Mononuclear cell (primary cell): ENCODE results near the gene GPX1. TPM values are rescaled to one million over a fixed set of nuclear protein-coding genes. Genes with fewer than 3 reads are reported as not detected.
"Not testable (repeated sequence)": the region's sequence is repeated elsewhere in the genome, so short reads cannot be mapped to it uniquely, and the experiment has no call there.

Source experiments
- H3K27me3 ChIP-seq: 2 replicates; pipeline ENCODE4 v1.6.0; 2011; ENCODE audit warnings: low read length, control low read depth; ENCODE audit not compliant: insufficient read depth
- H3K4me1 ChIP-seq: 2 replicates; pipeline ENCODE4 v1.5.1; 2011; ENCODE audit warnings: mild to moderate bottlenecking, low read length, control low read depth; ENCODE audit not compliant: insufficient read depth
- H3K4me3 ChIP-seq: 2 replicates; pipeline ENCODE4 v1.5.1; 2011; ENCODE audit warnings: mild to moderate bottlenecking, low read length, moderate library complexity
- H3K9me3 ChIP-seq: 2 replicates; pipeline ENCODE4 v1.5.1; 2011; ENCODE audit warnings: low read depth, mild to moderate bottlenecking, control low read depth, low read length
- total RNA-seq: library from RNA; depleted of rRNA; stranded (reverse); fragments of >200 nt; gene quantifications from one replicate; pipeline ENCODE4 v1.2.3, GENCODE V29; 2012

Gene GPX1
- 149 TPM for total RNA-seq

GRCh38 chr3:49358217-49358883 is at the start of gene GPX1:
Gene GPX1 (minus strand): TSS chr3:49358353. CDS start chr3:49358278, 75 bp downstream.
- H3K9me3 ChIP-seq = no peaks in the 10 kb centered on the region
- H3K27me3 ChIP-seq = no peaks in the 10 kb centered on the region
- H3K4me3 ChIP-seq = peak within 1 kb of the TSS; percentile 82
- H3K4me1 ChIP-seq = peaks cover 51% of the 10 kb centered on the region

GRCh38 chr3:49406571-49407565 is 48.7 kb upstream of the GPX1 start:
- H3K27me3 ChIP-seq = no peaks in the 10 kb centered on the region
- H3K4me3 ChIP-seq = no peak overlapping the region
- no peaks in the 10 kb centered on the region for H3K9me3 ChIP-seq
- H3K4me1 ChIP-seq = peaks cover 71% of the 10 kb centered on the region

GRCh38 chr3:49405570-49405969 is 47.4 kb upstream of the GPX1 start:
- H3K9me3 ChIP-seq, H3K27me3 ChIP-seq, H3K4me3 ChIP-seq: not testable (repeated sequence)
- H3K4me1 ChIP-seq = peaks cover 80% of the 10 kb centered on the region

GRCh38 chr3:49403891-49404290 is 45.7 kb upstream of the GPX1 start:
- H3K4me3 ChIP-seq = no peak overlapping the region
- H3K9me3 ChIP-seq = no peaks in the 10 kb centered on the region
- H3K4me1 ChIP-seq = peaks cover 78% of the 10 kb centered on the region
- H3K27me3 ChIP-seq = no peaks in the 10 kb centered on the region

GRCh38 chr3:49401766-49402165 is 43.6 kb upstream of the GPX1 start:
- peaks cover 68% of the 10 kb centered on the region for H3K4me1 ChIP-seq
- no peaks in the 10 kb centered on the region for H3K27me3 ChIP-seq
- H3K4me3 ChIP-seq = no peak overlapping the region
- no peaks in the 10 kb centered on the region for H3K9me3 ChIP-seq

- H3K4me3 ChIP-seq = no peak overlapping the region
- H3K27me3 ChIP-seq = no peaks in the 10 kb centered on the region
- no peaks in the 10 kb centered on the region for H3K9me3 ChIP-seq
- H3K4me1 ChIP-seq = peaks cover 70% of the 10 kb centered on the region
These were observed 41.3 kb upstream of the GPX1 start for GRCh38 chr3:49399461-49399860.

GRCh38 chr3:49397470-49397869 is 39.3 kb upstream of the GPX1 start:
- Histone ChIP-seq H3K27me3 (no peaks in the 10 kb centered on the region), H3K9me3 (no peaks in the 10 kb centered on the region), H3K4me1 (peaks cover 69% of the 10 kb centered on the region), H3K4me3 (no peak overlapping the region)

- not testable (repeated sequence) for H3K27me3 ChIP-seq, H3K4me3 ChIP-seq, H3K9me3 ChIP-seq
- peaks cover 59% of the 10 kb centered on the region for H3K4me1 ChIP-seq
These were observed 33.2 kb upstream of the GPX1 start for GRCh38 chr3:49391310-49391709.

GRCh38 chr3:49389297-49389696 is 31.1 kb upstream of the GPX1 start:
- Histone ChIP-seq H3K27me3 (no peaks in the 10 kb centered on the region), H3K9me3 (no peaks in the 10 kb centered on the region), H3K4me1 (peaks cover 64% of the 10 kb centered on the region), H3K4me3 (no peak overlapping the region)

- H3K4me3 ChIP-seq = no peak overlapping the region
These were observed 30.2 kb upstream of the GPX1 start for GRCh38 chr3:49388289-49388820.

GRCh38 chr3:49387721-49388120 is 29.6 kb upstream of the GPX1 start:
- Histone ChIP-seq H3K27me3 (no peaks in the 10 kb centered on the region), H3K4me3 (no peak overlapping the region), H3K4me1 (peaks cover 63% of the 10 kb centered on the region), H3K9me3 (no peaks in the 10 kb centered on the region)

More at GRCh38 chr3:49388289-49388820, 30.2 kb upstream of the GPX1 start:
- Histone ChIP-seq H3K4me1 (peaks cover 65% of the 10 kb centered on the region), H3K9me3 (no peaks in the 10 kb centered on the region), H3K27me3 (no peaks in the 10 kb centered on the region)

- H3K4me1 ChIP-seq = peaks cover 73% of the 10 kb centered on the region
- no peak overlapping the region for H3K4me3 ChIP-seq
- H3K27me3 ChIP-seq = no peaks in the 10 kb centered on the region
- H3K9me3 ChIP-seq = no peaks in the 10 kb centered on the region
These were observed 28.1 kb upstream of the GPX1 start for GRCh38 chr3:49386056-49386756.

GRCh38 chr3:49385617-49386016 is 27.5 kb upstream of the GPX1 start:
- Histone ChIP-seq H3K27me3 (no peaks in the 10 kb centered on the region), H3K4me1 (peaks cover 74% of the 10 kb centered on the region), H3K9me3 (no peaks in the 10 kb centered on the region), H3K4me3 (no peak overlapping the region)

GRCh38 chr3:49383387-49383786 is 25.2 kb upstream of the GPX1 start:
- peaks cover 75% of the 10 kb centered on the region for H3K4me1 ChIP-seq
- H3K9me3 ChIP-seq = no peaks in the 10 kb centered on the region
- H3K4me3 ChIP-seq = no peak overlapping the region
- no peaks in the 10 kb centered on the region for H3K27me3 ChIP-seq
